ENCODE data around the gene PCED1A. TPM values are rescaled to one million over a fixed set of nuclear protein-coding genes. Genes with fewer than 3 reads are reported as not detected.

The PCED1A gene, protein sequence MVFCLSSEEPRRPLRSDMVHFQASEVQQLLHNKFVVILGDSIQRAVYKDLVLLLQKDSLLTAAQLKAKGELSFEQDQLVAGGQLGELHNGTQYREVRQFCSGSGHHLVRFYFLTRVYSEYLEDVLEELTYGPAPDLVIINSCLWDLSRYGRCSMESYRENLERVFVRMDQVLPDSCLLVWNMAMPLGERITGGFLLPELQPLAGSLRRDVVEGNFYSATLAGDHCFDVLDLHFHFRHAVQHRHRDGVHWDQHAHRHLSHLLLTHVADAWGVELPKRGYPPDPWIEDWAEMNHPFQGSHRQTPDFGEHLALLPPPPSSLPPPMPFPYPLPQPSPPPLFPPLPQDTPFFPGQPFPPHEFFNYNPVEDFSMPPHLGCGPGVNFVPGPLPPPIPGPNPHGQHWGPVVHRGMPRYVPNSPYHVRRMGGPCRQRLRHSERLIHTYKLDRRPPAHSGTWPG
- 10 to 100 TPM; 52.9 to 87.1 (median 75.4) TPM for polyA plus RNA-seq (ENCODE audit: insufficient read length in 4 of 4)

DNA sequence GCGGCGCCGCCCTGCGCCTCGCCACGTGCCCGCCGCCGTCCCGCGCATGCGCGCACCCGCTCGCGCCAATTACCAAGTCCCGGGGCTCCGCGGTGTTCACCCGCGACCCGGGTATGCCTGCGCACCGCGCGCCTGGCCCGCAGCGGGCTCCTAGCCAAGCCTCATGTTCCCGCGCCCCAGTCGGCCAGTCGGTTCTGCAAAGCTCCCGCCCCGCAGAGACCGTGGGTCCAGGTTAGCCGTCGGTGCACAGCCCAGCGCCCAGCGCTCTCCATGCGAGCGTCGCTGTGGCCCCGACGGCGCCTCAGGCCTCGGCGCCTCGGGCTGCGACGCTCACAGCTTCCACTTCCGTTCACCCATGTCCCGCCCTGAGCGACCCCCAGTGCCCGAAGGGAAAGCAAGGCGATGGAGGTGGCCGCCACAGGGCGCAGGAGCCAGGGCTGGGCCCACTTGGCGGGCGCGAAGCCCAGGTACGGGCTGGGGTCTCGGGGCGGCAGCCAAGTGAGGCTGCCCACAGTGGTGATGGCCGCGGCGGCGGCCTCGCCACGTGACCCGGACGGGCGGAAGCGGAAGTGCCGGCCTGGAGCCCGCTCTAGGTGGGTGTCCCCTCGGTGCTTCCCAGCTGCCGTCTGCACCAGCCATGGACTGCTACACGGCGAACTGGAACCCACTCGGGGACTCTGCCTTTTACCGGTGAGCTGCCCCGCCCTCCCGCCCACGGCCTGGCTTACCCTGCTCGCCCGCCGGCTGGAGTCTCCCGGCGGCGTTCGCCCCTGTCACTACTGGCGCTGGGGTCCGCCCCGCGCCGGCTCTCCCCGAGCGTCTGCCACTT is at the start of gene PCED1A, which contains the start of gene VPS16:
Gene PCED1A (minus strand): TSS at position 518 of the 829 bp plus-strand sequence. CDS start 743 bp downstream, outside the sequence.
Gene VPS16 (plus strand): TSS at position 608 of the 829 bp plus-strand sequence. CDS start 30 bp downstream, at position 638.
- peak in 3 of 4 donors; percentile 70 to 75 (median 75) for DNase-seq (ENCODE audit: low read depth in 4 of 4, low spot score in 2 of 4)

DNA sequence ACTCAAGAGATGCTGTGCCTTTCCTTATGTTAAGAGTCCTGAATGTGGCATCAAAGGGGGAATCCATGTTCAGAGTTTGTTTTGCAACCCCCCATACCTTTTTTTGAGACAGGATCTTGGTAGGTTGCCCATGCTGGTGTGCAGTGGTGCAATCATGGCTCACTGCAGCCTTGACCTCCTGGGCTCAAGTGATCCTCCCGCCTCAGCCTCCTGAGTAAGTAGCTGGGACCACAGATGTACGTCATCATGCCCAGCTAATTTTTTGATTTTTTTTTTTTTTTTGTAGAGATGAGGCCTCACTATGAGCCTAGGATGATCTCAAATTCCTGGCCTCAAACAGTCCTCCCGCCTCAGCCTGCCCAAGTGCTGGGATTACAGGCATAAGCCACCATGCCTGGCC is 49.3 kb upstream of the PCED1A start:
- DNase-seq (ENCODE audit: low read depth in 4 of 4, low spot score in 2 of 4): no peak

DNA sequence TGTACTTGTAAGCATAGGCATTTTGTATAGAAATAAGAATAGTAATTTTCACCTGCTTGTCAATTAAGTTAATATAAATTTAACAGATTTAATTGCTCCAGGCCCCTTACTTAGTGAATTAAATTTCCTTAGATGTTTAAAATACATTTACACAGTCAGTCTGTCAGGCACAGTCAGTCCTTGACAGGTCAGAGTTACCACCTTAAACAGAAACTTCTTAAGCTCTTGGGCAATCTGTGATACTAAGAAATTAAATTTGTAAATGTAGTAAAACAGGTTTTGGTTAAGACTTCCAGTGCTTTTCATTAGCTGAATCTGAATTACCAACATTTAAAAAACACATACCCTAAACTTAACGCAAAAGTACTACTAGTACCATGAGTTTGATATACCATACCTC is 48.8 kb upstream of the PCED1A start:
- no peak for DNase-seq (ENCODE audit: low read depth in 4 of 4, low spot score in 2 of 4)

DNA sequence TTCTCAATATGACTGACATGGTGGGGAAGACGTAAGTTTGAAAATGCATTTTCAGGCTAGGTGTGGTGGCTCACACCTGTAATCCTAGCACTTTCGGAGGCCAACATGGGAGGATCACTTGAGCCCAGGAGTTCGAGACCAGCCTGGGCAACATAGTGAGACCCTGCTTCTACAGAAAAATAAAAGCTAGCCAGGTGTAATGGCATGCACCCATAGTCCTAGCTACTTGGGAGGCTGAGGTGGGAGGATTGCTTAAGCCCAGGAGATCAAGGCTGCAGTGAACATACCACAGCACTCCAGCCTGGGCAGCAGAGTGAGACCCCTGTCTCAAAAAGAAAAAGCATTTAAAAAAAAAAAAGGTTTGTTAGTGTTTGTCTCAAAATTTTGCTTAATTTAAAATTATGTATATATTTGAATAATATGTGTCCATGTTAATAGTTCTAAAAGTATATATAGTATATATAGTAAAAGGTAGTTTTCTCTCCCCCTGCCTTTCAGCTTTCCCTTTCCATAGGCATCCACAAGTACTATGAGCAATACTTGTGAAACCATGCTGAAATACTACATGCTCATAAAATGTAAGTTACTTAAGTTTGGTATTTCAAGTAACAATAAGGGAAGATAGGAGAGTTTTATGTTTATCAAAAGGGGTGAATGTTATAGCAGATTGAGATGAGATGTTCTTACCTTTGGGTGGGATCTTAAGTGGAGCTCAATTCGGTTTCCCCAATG is 47.9 kb upstream of the PCED1A start:
- no peak for DNase-seq (ENCODE audit: low read depth in 4 of 4, low spot score in 2 of 4)

DNA sequence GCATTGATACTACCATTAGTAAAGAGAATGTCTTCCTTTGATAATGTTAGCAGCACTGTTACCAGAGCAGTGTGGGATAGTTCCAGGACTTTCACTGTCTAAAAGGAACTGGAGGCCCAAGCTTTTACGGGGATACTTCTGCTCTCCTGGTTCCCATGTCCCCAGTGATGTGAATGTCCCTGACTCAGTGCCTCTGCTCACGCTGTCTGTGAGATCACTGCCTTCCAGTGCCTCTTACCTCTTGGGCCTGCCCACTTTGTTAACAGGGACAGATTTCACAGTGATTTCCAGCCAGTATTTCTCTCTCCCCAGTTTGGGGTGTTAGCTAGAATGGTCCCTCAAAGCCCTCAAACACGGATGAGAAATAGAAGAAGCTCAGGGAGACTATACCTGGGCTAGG is 47.3 kb upstream of the PCED1A start:
- DNase-seq (ENCODE audit: low read depth in 4 of 4, low spot score in 2 of 4): no peak

DNA sequence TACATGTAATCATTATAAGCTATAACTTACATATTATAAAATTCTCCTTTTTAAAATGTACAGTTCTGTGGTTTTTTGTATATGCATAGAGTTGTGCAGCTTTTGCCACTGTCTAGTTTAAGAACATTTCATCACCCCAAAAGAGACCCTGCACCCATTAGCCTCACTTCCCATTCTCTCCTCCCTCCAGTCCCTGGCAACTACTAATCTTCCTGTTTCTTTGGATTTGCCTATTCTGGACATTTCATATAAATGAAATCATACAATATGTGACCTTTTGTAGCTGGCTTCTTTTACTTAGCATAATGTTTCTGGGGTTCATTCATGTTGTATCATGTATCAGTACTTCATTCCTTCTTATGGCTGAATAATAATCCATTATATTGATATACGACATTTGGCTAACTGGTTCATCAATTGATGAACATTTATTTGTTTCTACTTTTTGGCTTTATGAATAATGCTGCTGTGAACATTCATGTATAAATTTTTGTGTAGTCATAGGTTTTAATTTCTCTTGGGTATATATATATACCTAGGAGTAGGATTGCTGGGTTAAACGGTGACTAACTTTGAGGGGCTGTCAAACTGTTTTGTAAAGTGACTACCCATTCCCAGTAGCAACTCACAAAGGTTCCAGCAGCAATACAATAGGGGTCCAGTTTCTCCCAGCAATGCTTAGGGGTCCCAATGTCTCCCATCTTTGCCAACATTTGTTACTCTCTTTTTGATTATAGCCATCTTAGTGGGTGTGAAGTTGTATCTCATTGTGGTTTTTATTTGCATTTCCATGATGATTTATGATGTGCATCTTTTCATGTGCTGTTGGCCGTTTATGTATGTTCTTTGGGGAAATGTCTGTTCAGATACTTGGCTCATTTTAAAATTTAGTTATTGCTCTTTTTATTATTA is 43.5 kb upstream of the PCED1A start:
- DNase-seq (ENCODE audit: low read depth in 4 of 4, low spot score in 2 of 4): no peak

DNA sequence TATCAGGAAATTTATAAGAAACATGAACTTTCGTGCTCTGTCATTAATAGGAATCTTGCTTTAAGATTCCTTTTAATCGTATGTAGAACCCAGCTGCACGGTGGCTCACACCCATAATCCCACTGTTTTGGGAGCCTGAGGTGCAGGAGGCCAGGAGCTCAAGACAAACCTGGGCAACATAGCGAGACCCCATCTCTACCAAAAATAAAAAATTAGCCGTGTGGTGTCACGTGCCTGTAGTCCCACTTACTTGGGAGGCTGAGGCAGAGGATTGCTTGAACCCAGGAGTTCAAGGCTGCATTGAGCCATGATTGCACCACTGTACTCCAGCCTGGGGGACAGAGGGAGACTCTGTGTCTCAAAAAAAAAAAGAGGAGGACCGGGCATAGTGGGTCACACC is 40.2 kb upstream of the PCED1A start:
- no peak for DNase-seq (ENCODE audit: low read depth in 4 of 4, low spot score in 2 of 4)

DNA sequence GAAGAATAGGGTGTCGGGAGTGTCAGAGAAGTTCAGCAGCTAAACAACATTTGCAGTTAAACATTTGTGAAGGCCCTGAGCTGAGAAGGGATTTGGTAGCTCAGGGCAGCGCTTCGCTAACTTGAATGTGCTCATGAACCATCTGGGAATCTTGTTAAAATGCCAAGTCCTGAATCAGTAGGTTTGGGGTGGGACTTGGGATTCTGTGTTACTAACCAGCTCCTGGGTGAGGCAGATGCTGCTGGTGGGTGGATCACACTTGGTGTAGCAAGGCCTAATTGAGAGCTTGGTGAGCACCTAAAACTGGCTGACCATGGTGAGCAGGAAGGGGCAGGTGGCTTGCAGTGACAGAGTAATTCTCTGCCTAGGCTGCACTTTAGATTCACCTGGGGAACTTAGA is 38.7 kb upstream of the PCED1A start:
- DNase-seq (ENCODE audit: low read depth in 4 of 4, low spot score in 2 of 4): no peak

DNA sequence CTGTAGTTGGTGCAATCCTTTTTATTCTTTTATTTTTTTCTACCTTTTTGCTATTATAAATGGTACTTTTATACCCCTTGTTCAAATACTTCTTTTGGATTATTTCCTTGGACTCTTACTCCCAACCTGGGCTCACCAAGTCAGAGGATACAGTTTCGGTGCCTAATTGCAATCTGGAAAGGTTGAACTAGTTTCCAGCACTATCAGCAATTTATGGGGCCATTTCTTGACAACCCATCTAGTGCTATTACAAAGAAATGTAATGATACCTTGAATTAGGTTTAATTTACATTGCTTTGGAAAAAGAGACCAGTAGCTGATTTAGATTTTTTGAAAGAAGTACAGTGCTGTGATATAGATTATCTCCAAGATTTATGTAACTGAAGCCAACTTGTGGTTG is 38.1 kb upstream of the PCED1A start:
- no peak for DNase-seq (ENCODE audit: low read depth in 4 of 4, low spot score in 2 of 4)

DNA sequence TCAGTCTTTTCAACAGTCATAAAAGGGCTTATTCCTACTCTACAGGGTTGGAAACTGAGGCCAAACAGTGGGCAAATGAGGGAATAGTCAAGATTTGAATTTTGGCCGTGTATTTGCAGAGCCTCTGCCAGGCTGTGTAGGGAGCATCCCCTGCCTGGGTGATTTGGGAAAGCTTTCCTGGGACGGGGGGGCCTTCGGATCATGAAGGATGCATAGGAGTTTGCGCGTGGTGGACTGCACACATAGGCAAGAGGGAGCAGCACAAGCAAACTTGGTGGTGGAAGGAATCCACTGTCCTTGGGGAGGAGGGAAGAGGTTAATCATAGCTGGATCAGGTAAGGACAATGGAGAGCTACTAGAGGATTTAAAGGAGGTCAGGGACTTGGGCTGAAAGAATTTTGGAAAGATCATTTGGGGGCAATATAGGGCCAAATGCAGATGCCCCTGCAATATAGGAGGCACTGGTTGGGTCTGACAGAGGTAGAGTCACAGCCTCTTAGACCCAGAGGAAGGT is 35.3 kb upstream of the PCED1A start:
- no peak for DNase-seq (ENCODE audit: low read depth in 4 of 4, low spot score in 2 of 4)

DNA sequence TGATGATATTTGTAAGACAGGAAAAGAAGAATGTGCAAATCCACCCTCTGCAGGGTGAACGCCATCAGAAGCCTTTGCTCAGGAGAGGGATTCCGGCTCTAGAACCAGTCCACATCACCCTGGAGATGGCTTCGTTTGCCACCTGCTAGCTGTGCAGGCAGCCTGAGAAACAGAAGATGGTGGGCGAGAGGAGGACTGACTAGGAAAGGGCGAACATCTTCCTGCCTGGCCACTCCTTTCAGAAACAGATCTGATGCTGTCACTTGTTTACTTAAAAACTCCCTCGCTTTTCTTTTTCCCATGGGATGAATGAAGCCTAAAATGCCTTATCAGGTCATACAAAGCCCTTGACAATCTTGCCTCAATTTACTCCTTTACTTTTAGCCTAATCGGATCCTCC is 34.0 kb upstream of the PCED1A start:
- DNase-seq (ENCODE audit: low read depth in 4 of 4, low spot score in 2 of 4): no peak

DNA sequence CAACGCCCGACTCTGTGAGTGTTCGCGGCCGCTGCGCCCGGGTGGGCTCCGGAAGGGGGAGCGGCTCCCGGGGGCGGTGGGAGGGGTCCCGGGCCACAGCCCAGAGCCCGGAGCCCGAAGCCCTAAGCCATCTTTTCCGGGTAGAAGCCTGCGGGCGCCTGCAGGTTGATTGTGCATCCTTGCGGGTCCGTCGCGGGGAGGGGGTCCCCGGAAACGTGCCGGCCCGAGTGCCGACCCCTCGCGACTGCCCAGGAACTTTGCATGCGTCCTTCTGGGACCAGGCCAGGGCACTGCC is 33.2 kb upstream of the PCED1A start:
- peak in 1 of 4 donors; percentile 36 for DNase-seq (ENCODE audit: low read depth in 4 of 4, low spot score in 2 of 4)

DNA sequence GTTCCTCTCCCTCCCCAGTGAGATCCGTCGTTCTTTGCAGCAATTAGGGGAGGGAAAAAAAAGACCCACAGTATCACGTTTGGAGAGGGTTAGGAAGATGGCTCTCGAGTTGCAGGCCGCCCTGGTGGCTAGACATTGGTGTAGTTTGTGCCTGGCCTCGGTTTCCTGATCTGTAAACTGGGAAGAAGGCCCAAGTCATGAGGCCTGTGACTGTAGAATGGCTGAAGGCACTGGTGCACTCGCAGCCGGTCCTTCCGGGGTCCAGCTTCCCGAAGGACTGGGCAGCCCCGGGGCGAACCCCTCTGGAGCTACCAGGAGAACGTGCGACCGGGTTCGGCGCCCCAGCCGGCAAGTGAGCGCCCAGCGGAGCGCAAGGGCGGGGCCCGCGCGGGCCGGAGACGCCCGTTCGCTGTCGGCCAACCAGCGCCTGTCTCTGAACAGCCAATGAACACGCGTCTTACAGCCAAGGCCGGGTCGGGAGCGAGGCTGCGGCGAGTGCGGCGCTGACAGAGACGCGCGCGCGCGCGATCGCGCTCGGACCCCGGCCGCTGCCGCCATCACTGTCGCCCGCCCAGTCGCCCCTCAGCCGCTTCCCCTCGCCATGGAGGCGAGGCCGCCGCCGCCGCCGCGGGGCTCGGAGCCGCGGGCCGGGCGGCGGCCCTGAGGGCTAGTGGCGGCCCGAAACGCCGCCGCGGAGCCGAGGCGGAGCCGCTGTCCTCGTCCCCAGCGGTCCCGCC is 32.7 kb upstream of the PCED1A start, which contains the start of gene PTPRA:
Gene PTPRA (plus strand): TSS at position 472 of the 737 bp plus-strand sequence. CDS start 90,797 bp downstream, outside the sequence.
- peak; percentile 65 to 90 (median 78) for DNase-seq (ENCODE audit: low read depth in 4 of 4, low spot score in 2 of 4)

DNA sequence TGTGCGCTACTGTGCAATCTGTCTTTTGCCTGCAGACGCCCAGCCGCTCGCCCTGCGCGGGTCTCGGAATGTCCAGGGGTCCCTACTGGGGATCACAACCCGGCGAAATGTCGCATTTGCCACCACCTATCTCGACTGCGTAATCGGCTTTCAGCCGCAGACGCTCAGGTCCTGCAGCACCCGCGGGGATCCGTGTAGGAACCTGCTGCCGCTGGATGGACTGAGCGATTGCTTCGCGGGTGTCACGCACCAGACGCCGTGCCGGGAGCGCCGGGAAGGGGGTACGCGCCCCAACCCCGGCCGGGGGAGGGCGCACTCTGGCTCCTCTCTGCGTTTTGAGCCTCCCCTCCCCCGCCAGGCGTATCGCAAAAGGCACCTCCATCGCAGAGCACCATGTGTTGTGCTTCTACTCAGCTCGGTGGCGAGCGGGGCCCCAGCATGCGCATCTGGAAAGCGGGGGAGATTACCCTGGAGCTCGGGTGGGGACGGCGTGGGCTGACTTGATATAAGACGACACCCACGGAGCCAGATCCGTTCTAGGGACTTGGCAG is 32.1 kb upstream of the PCED1A start:
- DNase-seq (ENCODE audit: low read depth in 4 of 4, low spot score in 2 of 4): no peak

DNA sequence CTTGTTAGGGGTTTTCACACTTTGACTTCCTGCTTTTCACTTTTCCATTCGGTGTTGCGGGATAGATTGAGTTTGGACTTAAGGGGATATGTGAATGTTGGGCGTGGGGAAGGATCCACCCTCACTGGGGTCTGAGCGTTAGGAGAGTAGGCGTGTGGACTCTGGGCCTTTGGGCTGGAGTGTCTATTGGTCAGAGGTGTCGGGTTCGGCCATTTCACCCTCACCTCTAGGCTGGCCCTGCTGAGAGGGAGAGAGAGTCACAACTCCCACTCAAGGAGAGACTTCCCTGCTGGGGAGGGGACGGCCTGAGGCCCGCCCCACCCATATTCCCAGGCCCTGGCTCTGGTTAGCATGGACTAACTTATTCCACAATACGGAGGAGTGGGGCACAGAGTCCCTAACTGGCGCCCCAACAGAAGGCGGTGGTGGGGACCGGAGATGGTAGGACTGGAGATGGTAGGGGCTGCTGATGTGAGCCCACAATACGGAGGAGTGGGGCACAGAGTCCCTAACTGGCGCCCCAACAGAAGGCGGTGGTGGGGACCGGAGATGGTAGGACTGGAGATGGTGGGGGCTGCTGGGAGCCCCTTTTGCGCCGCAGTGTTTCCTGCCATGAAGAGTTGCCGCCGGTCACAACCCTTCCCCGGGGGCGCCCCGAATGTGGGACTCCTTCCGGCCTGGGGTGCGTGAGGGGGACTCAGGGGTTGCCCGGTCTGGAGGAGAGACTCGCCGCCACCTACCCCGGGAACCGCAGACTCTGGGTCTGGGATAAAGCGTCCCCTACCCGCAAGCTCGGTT is 31.4 kb upstream of the PCED1A start:
- no peak for DNase-seq (ENCODE audit: low read depth in 4 of 4, low spot score in 2 of 4)

DNA sequence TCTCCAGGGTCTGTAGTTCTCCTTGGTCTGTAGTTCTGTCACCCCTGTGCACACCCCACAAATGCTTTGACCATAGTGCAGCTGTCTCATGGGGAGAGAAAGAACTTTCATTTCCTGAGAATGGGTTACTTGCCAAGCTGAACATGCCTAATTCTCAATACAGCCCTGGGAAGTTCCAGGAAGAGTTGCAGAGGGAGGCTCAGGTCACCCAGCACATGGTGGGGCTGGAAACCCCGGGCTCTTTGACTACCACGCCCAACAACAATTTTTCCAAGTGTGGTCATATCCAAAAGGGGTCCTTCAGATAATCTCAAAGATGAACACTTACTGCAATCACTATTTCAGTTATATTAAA is 30.6 kb upstream of the PCED1A start:
- no peak for DNase-seq (ENCODE audit: low read depth in 4 of 4, low spot score in 2 of 4)

DNA sequence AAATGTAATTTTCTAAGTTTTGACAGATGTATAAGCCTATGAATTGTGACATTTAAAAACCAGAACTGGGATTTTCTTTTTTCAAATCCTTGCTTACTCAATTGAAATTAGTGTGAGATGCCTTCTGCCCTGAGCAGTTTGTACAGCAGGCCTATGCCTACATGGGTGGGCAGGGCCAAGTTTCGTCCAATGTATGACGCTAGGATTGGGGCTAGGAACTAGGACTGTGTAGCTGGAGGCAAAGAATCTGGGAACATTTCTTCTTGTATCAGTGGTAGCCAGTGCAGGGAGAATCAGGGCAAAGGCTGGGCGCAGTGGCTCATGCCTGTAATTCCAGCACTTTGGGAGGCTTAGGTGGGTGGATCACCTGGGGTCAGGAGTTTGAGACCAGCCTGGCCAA is 28.9 kb upstream of the PCED1A start:
- no peak for DNase-seq (ENCODE audit: low read depth in 4 of 4, low spot score in 2 of 4)

Measured in left renal cortex interstitium (tissue), 4 donors.